Skeletal muscle satellite cell (primary cell): ENCODE measurements around the gene YRDC.

Experiments
- H3K27me3 ChIP-seq: 2 replicates; pipeline ENCODE4 v1.7.0; 2013; ENCODE audit warnings: low read length; ENCODE audit not compliant: control insufficient read depth, insufficient read depth
- H3K36me3 ChIP-seq: 2 replicates; pipeline ENCODE4 v1.7.0; 2013; ENCODE audit warnings: mild to moderate bottlenecking, control low read depth, low read length; ENCODE audit not compliant: insufficient read depth
- H3K4me1 ChIP-seq: 2 replicates; pipeline ENCODE4 v1.7.0; 2013; ENCODE audit warnings: low read length; ENCODE audit not compliant: control insufficient read depth, insufficient read depth
- H3K4me2 ChIP-seq: 2 replicates; pipeline ENCODE4 v1.7.0; 2013; ENCODE audit warnings: mild to moderate bottlenecking, low read length
- H3K4me3 ChIP-seq: 2 replicates; pipeline ENCODE4 v1.7.0; 2013; ENCODE audit warnings: low read length
- H3K9ac ChIP-seq: 2 replicates; pipeline ENCODE4 v1.7.0; 2013; ENCODE audit warnings: mild to moderate bottlenecking, low read depth, low read length, moderate library complexity
- H3K9me3 ChIP-seq: replicated peaks from 2 replicates; pipeline ENCODE4 v1.7.0; 2013; ENCODE audit warnings: mild to moderate bottlenecking, control low read depth, low read length

Gene YRDC

DNA sequence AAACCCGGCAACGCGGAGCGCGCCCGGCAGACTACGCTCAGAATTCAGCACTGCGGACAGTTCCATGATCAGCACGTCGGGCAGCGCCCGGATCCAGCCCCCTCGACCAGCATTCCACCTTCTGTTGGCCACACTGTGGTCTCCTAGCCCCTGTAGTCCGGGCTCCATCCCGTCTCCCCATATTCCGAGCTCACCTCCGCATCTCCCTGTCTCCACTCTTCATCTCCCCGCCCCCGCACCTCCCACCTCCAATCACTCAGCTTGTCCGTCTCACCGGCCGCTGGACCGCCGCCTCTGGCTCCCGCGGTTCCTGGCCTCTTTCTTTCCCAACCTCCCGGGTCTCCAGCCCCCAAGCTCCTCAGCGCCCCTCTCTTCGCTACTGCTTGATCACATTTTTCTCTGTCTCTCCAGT lies 43.6 kb downstream of the YRDC start:
- H3K36me3 ChIP-seq = no peaks in the 10 kb centered on the region
- peaks cover 72% of the 10 kb centered on the region for H3K27me3 ChIP-seq
- H3K4me3 ChIP-seq = no peak overlapping the region
- H3K9me3 ChIP-seq = no peaks in the 10 kb centered on the region
- no peak overlapping the region for H3K9ac ChIP-seq
- no peak overlapping the region for H3K4me2 ChIP-seq
- no peaks in the 10 kb centered on the region for H3K4me1 ChIP-seq

GRCh38 chr1:37763791-37764413 lies 44.1 kb downstream of the YRDC start:
- H3K4me3 ChIP-seq = no peak overlapping the region

DNA sequence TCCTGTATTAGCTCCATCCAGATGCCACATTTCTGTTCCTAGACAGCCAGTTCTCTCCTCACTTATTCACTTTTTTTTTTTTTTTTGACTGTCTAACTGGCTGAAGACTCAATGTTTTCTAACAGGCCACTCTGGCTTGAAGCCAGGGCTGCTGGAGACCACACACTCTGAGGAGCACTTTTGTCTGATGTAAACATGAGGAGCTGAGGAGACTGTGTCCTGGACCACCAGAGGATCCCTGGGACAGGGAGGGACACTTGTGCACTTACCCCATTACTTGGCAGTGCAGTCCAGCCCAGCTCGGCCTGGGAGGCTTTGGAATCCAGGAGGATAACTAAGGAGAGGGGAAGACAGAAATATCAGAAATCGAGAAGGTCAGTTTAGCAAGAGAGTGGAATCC lies 45.5 kb downstream of the YRDC start:
- no peaks in the 10 kb centered on the region for H3K4me1 ChIP-seq
- no peaks in the 10 kb centered on the region for H3K36me3 ChIP-seq
- no peak overlapping the region for H3K4me2 ChIP-seq
- H3K4me3 ChIP-seq = no peak overlapping the region
- peaks cover 73% of the 10 kb centered on the region for H3K27me3 ChIP-seq
- H3K9ac ChIP-seq = no peak overlapping the region
- no peaks in the 10 kb centered on the region for H3K9me3 ChIP-seq

More at GRCh38 chr1:37763791-37764413, 44.1 kb downstream of the YRDC start:
- Histone ChIP-seq H3K4me2 (no peak overlapping the region), H3K36me3 (no peaks in the 10 kb centered on the region), H3K27me3 (peaks cover 70% of the 10 kb centered on the region), H3K9ac (no peak overlapping the region), H3K9me3 (no peaks in the 10 kb centered on the region), H3K4me1 (no peaks in the 10 kb centered on the region)

GRCh38 chr1:37761416-37762095 lies 46.5 kb downstream of the YRDC start:
- H3K9me3 ChIP-seq = no peaks in the 10 kb centered on the region
- H3K4me3 ChIP-seq = no peak overlapping the region
- H3K4me1 ChIP-seq = no peaks in the 10 kb centered on the region
- no peak overlapping the region for H3K4me2 ChIP-seq
- no peak overlapping the region for H3K9ac ChIP-seq
- H3K36me3 ChIP-seq = no peaks in the 10 kb centered on the region
- peaks cover 70% of the 10 kb centered on the region for H3K27me3 ChIP-seq

- H3K27me3 ChIP-seq = peaks cover 66% of the 10 kb centered on the region
Measured at GRCh38 chr1:37759451-37759850, 48.6 kb downstream of the YRDC start.

DNA sequence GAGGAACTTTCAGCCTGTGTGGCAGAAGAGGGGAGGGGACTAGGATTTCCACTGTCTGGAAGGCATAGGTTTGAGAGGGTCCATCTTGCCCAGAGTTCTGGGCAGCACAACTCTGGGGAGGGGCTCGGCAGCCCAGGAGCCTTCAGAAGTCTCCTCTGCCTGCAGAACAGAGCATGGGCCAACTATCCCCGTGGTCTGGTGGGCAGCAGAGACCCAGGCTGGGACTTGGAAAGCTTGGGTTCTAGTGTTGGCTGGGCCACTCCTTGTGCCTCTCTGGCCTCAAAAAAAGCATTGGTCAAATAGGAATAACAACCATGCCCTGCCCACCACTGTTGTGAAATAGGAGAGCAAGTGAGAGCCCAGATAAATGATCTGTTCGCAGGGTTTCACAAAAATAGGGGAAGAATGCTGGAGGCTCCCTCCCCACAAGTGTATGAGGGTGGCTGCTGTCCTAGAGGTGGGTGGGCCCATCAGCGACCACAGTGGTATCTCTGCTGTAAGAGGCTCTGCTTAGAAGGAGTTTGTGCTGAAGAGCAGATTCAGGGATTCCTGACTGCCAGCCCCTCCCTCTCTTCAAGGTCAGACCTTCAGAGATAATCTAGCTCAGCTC lies 52.0 kb downstream of the YRDC start:
- Histone ChIP-seq H3K9me3 (no peaks in the 10 kb centered on the region), H3K4me3 (no peak overlapping the region), H3K27me3 (peaks cover 62% of the 10 kb centered on the region), H3K9ac (no peak overlapping the region), H3K36me3 (no peaks in the 10 kb centered on the region), H3K4me2 (no peak overlapping the region), H3K4me1 (no peaks in the 10 kb centered on the region)

More at GRCh38 chr1:37759451-37759850, 48.6 kb downstream of the YRDC start:
- H3K4me1 ChIP-seq = no peaks in the 10 kb centered on the region
- no peak overlapping the region for H3K4me2 ChIP-seq
- no peaks in the 10 kb centered on the region for H3K36me3 ChIP-seq
- no peak overlapping the region for H3K4me3 ChIP-seq
- no peaks in the 10 kb centered on the region for H3K9me3 ChIP-seq
- no peak overlapping the region for H3K9ac ChIP-seq

GRCh38 chr1:37755290-37755689 lies 52.7 kb downstream of the YRDC start:
- Histone ChIP-seq H3K4me3 (no peak overlapping the region), H3K4me2 (no peak overlapping the region), H3K27me3 (peaks cover 59% of the 10 kb centered on the region), H3K36me3 (no peaks in the 10 kb centered on the region), H3K4me1 (no peaks in the 10 kb centered on the region), H3K9me3 (no peaks in the 10 kb centered on the region), H3K9ac (no peak overlapping the region)

DNA sequence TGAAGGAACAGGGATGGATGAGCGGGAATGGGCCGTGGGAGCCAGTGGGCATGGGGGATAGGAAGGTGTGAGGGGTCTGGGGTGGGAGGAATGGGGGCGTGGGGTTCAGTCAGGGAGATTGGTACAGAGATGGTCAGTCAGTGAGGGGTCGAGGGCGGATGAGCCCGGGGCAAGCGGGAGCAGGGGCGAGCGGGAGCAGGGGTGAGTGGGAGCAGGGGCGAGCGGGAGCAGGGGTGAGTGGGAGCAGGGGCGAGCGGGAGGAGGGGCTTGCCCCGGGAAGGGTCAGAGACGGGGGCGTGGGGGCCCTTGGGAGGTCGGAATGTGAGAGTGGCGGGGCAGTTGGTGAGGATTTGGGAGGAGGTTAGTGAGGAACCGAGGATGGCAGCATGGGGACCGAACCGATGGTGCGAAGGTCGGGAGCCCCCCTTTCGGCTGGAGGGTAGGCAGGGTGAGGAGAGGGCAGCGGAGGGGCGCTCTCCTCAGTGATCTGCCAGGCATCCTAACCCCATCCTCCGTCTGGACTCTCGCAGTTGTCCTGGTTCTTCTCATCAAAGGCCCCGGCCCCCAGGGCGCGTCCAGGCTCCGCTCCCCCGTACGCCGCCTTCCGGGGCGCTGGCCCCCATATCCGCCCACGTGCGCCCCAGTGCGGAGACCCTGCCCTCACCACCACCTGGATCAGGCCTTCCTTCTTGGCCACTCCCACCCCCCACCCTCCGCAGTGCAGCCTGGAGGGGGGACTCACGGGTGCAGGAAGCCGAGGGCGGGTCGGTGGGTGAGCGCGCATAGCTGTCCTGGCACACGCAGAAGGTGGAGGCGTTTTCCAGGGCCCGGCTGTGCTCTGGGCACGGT lies 54.3 kb downstream of the YRDC start:
- Histone ChIP-seq H3K4me3 (no peak overlapping the region), H3K9me3 (no peaks in the 10 kb centered on the region), H3K4me2 (no peak overlapping the region), H3K9ac (no peak overlapping the region), H3K4me1 (no peaks in the 10 kb centered on the region), H3K27me3 (peaks cover 52% of the 10 kb centered on the region), H3K36me3 (no peaks in the 10 kb centered on the region)
